Fibroblast of the aortic adventitia (primary cell): ENCODE measurements around the gene NPY4R. TPM values are rescaled to one million over a fixed set of nuclear protein-coding genes. Genes with fewer than 3 reads are reported as not detected.
A peak's percentile ranks its signal among the peaks of the same experiment; 100 is the strongest.
"Not testable (repeated sequence)": the region's sequence is repeated elsewhere in the genome, so short reads cannot be mapped to it uniquely, and the experiment has no call there.

Experiments
- DNase-seq: peaks from one replicate; pipeline ENCODE4 v3.0.0-alpha.2; 2010; ENCODE audit warnings: low read depth
- H3K4me3 ChIP-seq: 2 replicates; pipeline ENCODE4 v1.5.1; 2011; ENCODE audit warnings: low read depth, mild to moderate bottlenecking, control low read depth, low read length, moderate library complexity
- CTCF ChIP-seq: IDR thresholded peaks from 2 replicates; pipeline ENCODE4 v1.5.1; 2011; ENCODE audit warnings: mild to moderate bottlenecking, low read length, control low read depth, inconsistent platforms; ENCODE audit not compliant: insufficient read depth
- total RNA-seq: library from RNA; depleted of rRNA; stranded (reverse); fragments of >200 nt; gene quantifications from 2 replicates; pipeline ENCODE4 v1.2.3, GENCODE V29; 2012; ENCODE audit warnings: low replicate concordance

NPY4R gene
- total RNA-seq, 1 donor: not detected

GRCh38 chr10:46473758-46474157 is 8.0 kb upstream of the NPY4R start:
- not testable (repeated sequence) for H3K4me3 ChIP-seq, DNase-seq

GRCh38 chr10:46470134-46470533 is 4.4 kb upstream of the NPY4R start:
- not testable (repeated sequence) for H3K4me3 ChIP-seq, DNase-seq

- DNase-seq: not testable (repeated sequence)
- peak; percentile 30 for TF ChIP-seq CTCF
These were observed 2.5 kb upstream of the NPY4R start for GRCh38 chr10:46468119-46468809.

DNA sequence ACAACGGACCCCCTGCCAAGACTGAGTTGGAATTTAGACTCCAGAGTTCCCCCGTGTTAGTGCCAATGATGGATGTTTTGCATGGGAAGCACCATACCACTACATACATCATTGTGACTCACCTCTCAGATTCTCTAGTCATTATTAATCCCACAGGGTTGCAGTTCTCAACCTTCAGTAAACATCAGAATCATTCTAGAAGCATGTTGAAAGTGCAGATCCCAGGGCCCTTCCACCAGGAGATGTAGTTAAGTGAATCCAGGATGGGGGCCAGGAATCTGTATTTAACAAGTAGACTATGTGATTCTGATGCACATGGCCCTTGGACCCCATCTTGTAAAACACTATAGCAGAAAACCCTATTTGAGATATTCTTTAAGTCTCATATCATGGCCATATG is 2.1 kb downstream of the NPY4R start:
- not testable (repeated sequence) for DNase-seq, H3K4me3 ChIP-seq

More at GRCh38 chr10:46468119-46468809, 2.5 kb upstream of the NPY4R start:
- not testable (repeated sequence) for H3K4me3 ChIP-seq

DNA sequence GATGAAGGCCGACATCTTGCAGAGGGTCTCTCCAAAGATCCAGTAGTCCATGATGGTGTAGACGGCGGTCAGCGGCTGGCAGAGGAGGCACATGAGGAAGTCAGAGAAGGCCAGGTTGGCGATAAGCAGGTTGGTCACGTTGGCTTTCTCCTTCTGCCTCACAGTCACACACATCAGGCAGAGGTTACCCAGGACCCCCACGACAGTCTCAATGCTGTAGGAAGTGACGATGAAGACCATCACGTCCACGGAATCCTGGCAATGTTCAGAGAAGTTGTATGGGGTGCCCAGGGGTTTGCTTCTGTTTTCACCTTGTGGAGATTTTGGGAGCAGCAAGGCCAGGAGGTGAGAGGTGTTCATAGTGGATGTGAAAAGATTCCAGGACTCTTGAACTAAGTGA is 3.5 kb downstream of the NPY4R start:
- H3K4me3 ChIP-seq, DNase-seq: not testable (repeated sequence)

DNA sequence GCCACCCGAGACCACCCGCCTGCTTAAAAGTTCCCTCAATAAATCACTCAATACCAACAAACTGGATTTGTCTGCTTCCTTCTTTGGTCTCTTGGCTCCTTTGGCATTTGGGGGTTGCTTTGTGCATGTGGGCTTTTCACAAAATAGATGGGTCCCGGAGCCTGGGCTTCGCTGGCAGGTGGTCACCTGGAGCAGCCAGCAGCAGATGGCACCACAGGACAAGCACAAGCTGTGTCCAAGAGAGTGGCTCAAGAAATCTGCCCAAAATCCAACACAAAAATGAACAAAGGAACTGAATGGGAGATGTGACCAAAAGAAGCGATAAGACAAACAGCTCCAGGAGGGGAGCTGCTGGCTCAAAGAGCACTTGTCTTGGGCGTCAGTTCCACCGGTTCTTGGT is 6.2 kb downstream of the NPY4R start:
- not testable (repeated sequence) for H3K4me3 ChIP-seq, DNase-seq

GRCh38 chr10:46457071-46457470 is 8.7 kb downstream of the NPY4R start:
- not testable (repeated sequence) for H3K4me3 ChIP-seq, DNase-seq

DNA sequence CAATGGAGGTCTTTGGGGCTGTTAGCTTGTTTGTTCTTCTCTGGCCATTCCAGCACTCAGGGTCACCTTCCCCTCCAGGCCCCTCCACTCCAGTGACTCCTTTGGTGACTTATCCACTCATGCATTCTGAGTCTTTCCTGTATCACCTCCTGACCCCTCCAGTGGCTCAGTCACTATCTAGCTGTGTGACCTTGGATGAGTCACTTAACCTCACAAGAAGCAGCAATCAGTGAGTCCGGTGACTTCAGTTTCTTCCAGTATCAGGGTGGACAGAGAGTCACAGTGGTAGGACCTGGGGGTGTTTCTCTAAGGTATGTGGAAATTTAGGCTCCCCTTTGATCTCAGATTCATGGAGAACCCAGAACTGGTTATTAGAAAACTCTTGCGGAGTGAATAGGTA is 9.8 kb downstream of the NPY4R start:
- not testable (repeated sequence) for H3K4me3 ChIP-seq, DNase-seq

GRCh38 chr10:46451365-46451764 is 14.4 kb downstream of the NPY4R start:
- not testable (repeated sequence) for DNase-seq, H3K4me3 ChIP-seq

DNA sequence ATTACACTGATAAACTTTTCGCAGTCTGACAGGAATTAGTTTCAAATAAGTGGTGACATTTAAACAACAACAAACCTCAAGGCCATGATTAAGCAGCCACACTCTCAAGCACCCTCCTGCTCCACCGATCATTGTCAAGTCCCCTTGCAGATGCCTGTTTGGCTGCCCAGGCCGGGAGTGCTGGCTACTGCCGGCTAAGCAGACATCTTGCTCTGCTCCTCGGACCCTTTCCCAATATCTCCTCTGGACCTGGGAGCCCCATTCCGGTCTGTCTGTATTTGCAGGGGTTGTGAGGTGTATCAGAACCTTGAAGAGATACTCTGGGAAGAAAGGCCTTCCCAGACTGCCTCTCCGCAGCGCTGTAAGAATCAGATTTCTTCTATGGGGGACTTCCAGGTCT is 14.9 kb downstream of the NPY4R start:
- not testable (repeated sequence) for DNase-seq, H3K4me3 ChIP-seq

DNA sequence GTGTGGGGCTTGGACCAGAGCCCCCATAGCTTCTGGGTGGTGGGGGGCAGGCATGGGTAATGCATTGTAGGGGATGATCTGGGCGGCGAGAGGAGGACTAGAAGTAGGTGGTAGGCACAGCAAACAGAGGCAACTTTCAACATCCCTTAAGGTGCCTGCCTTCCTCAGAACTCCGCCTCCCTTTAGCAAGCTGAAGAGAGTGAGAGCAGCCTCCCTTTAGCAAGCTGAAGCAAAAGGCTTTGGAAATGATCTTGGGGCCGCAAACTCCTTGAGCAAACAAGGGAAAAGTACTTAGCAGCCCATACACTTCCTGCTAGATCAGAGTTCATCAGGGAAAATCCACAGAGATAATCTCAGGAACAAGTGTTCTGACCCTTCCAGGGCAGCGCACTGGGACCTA is 18.3 kb downstream of the NPY4R start:
- DNase-seq, H3K4me3 ChIP-seq: not testable (repeated sequence)

- not testable (repeated sequence) for DNase-seq, H3K4me3 ChIP-seq
These were observed 20.2 kb downstream of the NPY4R start for GRCh38 chr10:46445389-46446122.

- H3K4me3 ChIP-seq, DNase-seq: not testable (repeated sequence)
These were observed 22.3 kb downstream of the NPY4R start for GRCh38 chr10:46443422-46443821.

GRCh38 chr10:46442706-46443275 is 23.0 kb downstream of the NPY4R start:
- peak; percentile 86 for DNase-seq
- H3K4me3 ChIP-seq: not testable (repeated sequence)

GRCh38 chr10:46441837-46442278 is 23.9 kb downstream of the NPY4R start:
- DNase-seq: peak; percentile 26
- H3K4me3 ChIP-seq: not testable (repeated sequence)

- not testable (repeated sequence) for DNase-seq, H3K4me3 ChIP-seq
These were observed 24.8 kb downstream of the NPY4R start for GRCh38 chr10:46440942-46441341.

DNA sequence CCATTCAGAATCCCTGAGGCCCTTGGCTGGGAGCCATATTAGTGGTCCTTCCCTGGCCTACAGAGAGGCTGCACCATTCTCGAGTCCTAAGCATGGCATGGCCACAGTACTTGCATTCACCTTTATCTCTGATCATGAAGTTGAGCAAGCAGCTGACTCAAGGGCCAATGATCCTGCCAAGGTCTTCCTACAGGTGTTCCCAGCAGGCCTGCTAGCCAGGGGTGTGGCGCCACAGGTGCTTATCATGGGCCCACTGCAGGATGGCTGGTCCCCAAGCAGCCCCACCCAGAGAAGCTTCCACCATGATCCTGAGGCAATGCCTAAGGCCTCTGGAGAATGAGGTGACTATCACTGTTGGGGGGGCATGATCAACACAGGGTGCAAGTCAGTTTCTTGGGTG is 42.2 kb downstream of the NPY4R start:
- not testable (repeated sequence) for DNase-seq, H3K4me3 ChIP-seq
